HEK293 (cell line): Measurements from ENCODE around the gene ANKRD50.

ENCODE experiments used
- CTCF ChIA-PET: fragments of 350-600 bp; formaldehyde crosslinking; extraction: SDS; loops from one replicate; lab custom pipeline; 2021; ENCODE audit warnings: antibody characterized with exemption; lab: Yijun Ruan, JAX
- POLR2A ChIA-PET: fragments of 300-600 bp; formaldehyde crosslinking; extraction: SDS; loops from one replicate; lab custom pipeline; 2020; ENCODE audit warnings: antibody characterized with exemption, inconsistent platforms; lab: Yijun Ruan, JAX
- H3K27ac ChIP-seq: fragments of 200-500 bp; sonication (Bioruptor generic); 2 replicates; pipeline ENCODE4 v1.5.1; 2014; ENCODE audit warnings: low read depth, low read length, control low read depth, inconsistent platforms; ENCODE audit errors: extremely low read depth
- H3K36me3 ChIP-seq, 2 experiments: fragments of 200-500 bp in 1 of 2; sonication (Bioruptor generic) in 1 of 2; 1 replicate in 1 of 2; 2 replicates in 1 of 2; pipeline ENCODE4 v1.5.1; 2014 to 2017; ENCODE audit warnings: inconsistent platforms in 2 of 2, low read length in 2 of 2; ENCODE audit not compliant: control insufficient read depth in 2 of 2, insufficient read depth in 1 of 2
- H3K4me1 ChIP-seq: fragments of 200-500 bp; sonication (Bioruptor generic); 2 replicates; pipeline ENCODE4 v1.5.1; 2014; ENCODE audit warnings: mild to moderate bottlenecking, low read length, inconsistent platforms; ENCODE audit not compliant: control insufficient read depth, insufficient read depth
- H3K4me3 ChIP-seq: 2 replicates; pipeline ENCODE4 v1.5.1; 2011; ENCODE audit warnings: low read depth, mild to moderate bottlenecking, control low read depth, low read length, moderate library complexity
- H3K9me3 ChIP-seq: fragments of 200-500 bp; sonication (Bioruptor generic); 2 replicates; pipeline ENCODE4 v1.5.1; 2014; ENCODE audit warnings: low read depth, low read length, inconsistent platforms; ENCODE audit not compliant: control insufficient read depth, insufficient read depth
- CTCF ChIP-seq: fragments of 450-650 bp; formaldehyde crosslinking; IDR thresholded peaks from 2 replicates; pipeline ENCODE4 v1.5.1; 2016; ENCODE audit warnings: missing biosample characterization, missing genetic modification characterization
- EGR2 ChIP-seq: fragments of 450-650 bp; formaldehyde crosslinking; IDR thresholded peaks from 2 replicates; pipeline ENCODE4 v1.5.1; 2016; ENCODE audit warnings: low read depth, missing biosample characterization, missing genetic modification characterization
- ZBTB20 ChIP-seq: fragments of 450-650 bp; formaldehyde crosslinking; IDR thresholded peaks from 2 replicates; pipeline ENCODE4 v1.5.1; 2016; ENCODE audit warnings: missing biosample characterization, missing genetic modification characterization
- ZBTB21 ChIP-seq: fragments of 450-650 bp; formaldehyde crosslinking; IDR thresholded peaks from 2 replicates; pipeline ENCODE4 v1.5.1; 2017; ENCODE audit warnings: missing biosample characterization, missing genetic modification characterization
- ZBTB7A ChIP-seq: fragments of 450-650 bp; formaldehyde crosslinking; IDR thresholded peaks from 2 replicates; pipeline ENCODE4 v1.5.1; 2016; ENCODE audit warnings: low read depth, missing biosample characterization, missing genetic modification characterization
- ZEB2 ChIP-seq: fragments of 450-650 bp; formaldehyde crosslinking; IDR thresholded peaks from 2 replicates; pipeline ENCODE4 v1.5.1; 2016; ENCODE audit warnings: missing biosample characterization, missing genetic modification characterization
- ZNF146 ChIP-seq: fragments of 450-650 bp; formaldehyde crosslinking; IDR thresholded peaks from 2 replicates; pipeline ENCODE4 v1.5.1; 2016; ENCODE audit warnings: missing biosample characterization, missing genetic modification characterization
- ZNF155 ChIP-seq: fragments of 450-650 bp; formaldehyde crosslinking; IDR thresholded peaks from 2 replicates; pipeline ENCODE4 v1.5.1; 2016; ENCODE audit warnings: missing biosample characterization, missing genetic modification characterization
- ZNF157 ChIP-seq: fragments of 450-650 bp; formaldehyde crosslinking; IDR thresholded peaks from 2 replicates; pipeline ENCODE4 v1.5.1; 2016; ENCODE audit warnings: missing biosample characterization, missing genetic modification characterization
- ZNF174 ChIP-seq: fragments of 450-650 bp; formaldehyde crosslinking; IDR thresholded peaks from 2 replicates; pipeline ENCODE4 v1.5.0; 2017; ENCODE audit warnings: missing biosample characterization, mild to moderate bottlenecking, missing genetic modification characterization
- ZNF211 ChIP-seq: fragments of 450-650 bp; formaldehyde crosslinking; IDR thresholded peaks from 2 replicates; pipeline ENCODE4 v1.5.1; 2016; ENCODE audit warnings: low read depth, missing biosample characterization, missing genetic modification characterization
- ZNF214 ChIP-seq: fragments of 450-650 bp; formaldehyde crosslinking; IDR thresholded peaks from 2 replicates; pipeline ENCODE4 v1.5.1; 2017; ENCODE audit warnings: missing biosample characterization, mild to moderate bottlenecking, missing genetic modification characterization, borderline replicate concordance
- ZNF221 ChIP-seq: fragments of 450-650 bp; formaldehyde crosslinking; IDR thresholded peaks from 2 replicates; pipeline ENCODE4 v1.5.1; 2017; ENCODE audit warnings: missing biosample characterization, missing genetic modification characterization, borderline replicate concordance
- ZNF239 ChIP-seq: fragments of 450-650 bp; formaldehyde crosslinking; IDR thresholded peaks from 2 replicates; pipeline ENCODE4 v1.5.1; 2016; ENCODE audit warnings: missing biosample characterization, missing genetic modification characterization
- ZNF248 ChIP-seq: fragments of 450-650 bp; formaldehyde crosslinking; IDR thresholded peaks from 2 replicates; pipeline ENCODE4 v1.5.1; 2017; ENCODE audit warnings: missing biosample characterization, missing genetic modification characterization
- ZNF292 ChIP-seq: fragments of 450-650 bp; formaldehyde crosslinking; IDR thresholded peaks from 2 replicates; pipeline ENCODE4 v1.5.1; 2016; ENCODE audit warnings: low read depth, missing biosample characterization, missing genetic modification characterization, borderline replicate concordance
- ZNF335 ChIP-seq: fragments of 450-650 bp; formaldehyde crosslinking; conservative IDR thresholded peaks from 2 replicates; pipeline ENCODE4 v1.5.1; 2016; ENCODE audit warnings: missing biosample characterization, missing genetic modification characterization
- ZNF549 ChIP-seq: fragments of 450-650 bp; IDR thresholded peaks from 2 replicates; pipeline ENCODE4 v1.5.1; 2018; ENCODE audit warnings: missing biosample characterization, missing genetic modification characterization, mild to moderate bottlenecking, inconsistent platforms, moderate library complexity
- ZNF558 ChIP-seq: fragments of 450-650 bp; formaldehyde crosslinking; IDR thresholded peaks from 2 replicates; pipeline ENCODE4 v1.5.1; 2016; ENCODE audit warnings: missing biosample characterization, missing genetic modification characterization
- ZNF624 ChIP-seq: fragments of 450-650 bp; formaldehyde crosslinking; IDR thresholded peaks from 2 replicates; pipeline ENCODE4 v1.5.1; 2017; ENCODE audit warnings: missing biosample characterization, missing genetic modification characterization
- ZNF707 ChIP-seq: fragments of 450-650 bp; formaldehyde crosslinking; IDR thresholded peaks from 2 replicates; pipeline ENCODE4 v1.5.1; 2016; ENCODE audit warnings: missing biosample characterization, missing genetic modification characterization
- ZSCAN30 ChIP-seq: fragments of 450-650 bp; IDR thresholded peaks from 2 replicates; pipeline ENCODE4 v1.5.1; 2018; ENCODE audit warnings: missing biosample characterization, mild to moderate bottlenecking, missing genetic modification characterization, moderate library complexity
- ZSCAN5A ChIP-seq: fragments of 450-650 bp; formaldehyde crosslinking; IDR thresholded peaks from 2 replicates; pipeline ENCODE4 v1.5.1; 2016; ENCODE audit warnings: missing biosample characterization, missing genetic modification characterization
- TF ChIP-seq, protein P1 (sequence below): fragments of 450-650 bp; formaldehyde crosslinking; IDR thresholded peaks from 2 replicates; pipeline ENCODE4 v1.5.1; 2017; ENCODE audit warnings: missing biosample characterization, mild to moderate bottlenecking, missing genetic modification characterization, moderate library complexity
- TF ChIP-seq, protein P2 (sequence below): fragments of 450-650 bp; formaldehyde crosslinking; IDR thresholded peaks from 2 replicates; pipeline ENCODE4 v1.5.1; 2016; ENCODE audit warnings: missing biosample characterization, missing genetic modification characterization
- TF ChIP-seq, protein P3 (sequence below): fragments of 450-650 bp; formaldehyde crosslinking; IDR thresholded peaks from 2 replicates; pipeline ENCODE4 v1.5.1; 2017; ENCODE audit warnings: missing biosample characterization, missing genetic modification characterization

ANKRD50 gene

GRCh38 chr4:124686279-124686678 is 26.3 kb downstream of the ANKRD50 start:
- H3K36me3 ChIP-seq: no peaks in the 10 kb centered on the region
- H3K9me3 ChIP-seq: no peaks in the 10 kb centered on the region
- H3K4me3 ChIP-seq: no peak overlapping the region
- no peak overlapping the region for H3K27ac ChIP-seq
- no peaks in the 10 kb centered on the region for H3K4me1 ChIP-seq
- POLR2A ChIA-PET: no interaction called here
- TF ChIP-seq ZNF239 (no peak), ZSCAN5A (tag by site-specific recombination) (no peak), ZNF146 (tag by site-specific recombination) (no peak), ZNF549 (no peak), ZNF248 (tag by site-specific recombination) (no peak), ZNF211 (tag by site-specific recombination) (no peak), ZNF624 (tag by site-specific recombination) (no peak), ZBTB7A (no peak), ZNF335 (tag by site-specific recombination) (no peak)
- CTCF ChIA-PET: no interaction called here

GRCh38 chr4:124685851-124686250 is 26.7 kb downstream of the ANKRD50 start:
- Histone ChIP-seq H3K9me3 (no peaks in the 10 kb centered on the region), H3K4me1 (no peaks in the 10 kb centered on the region), H3K36me3 (no peaks in the 10 kb centered on the region), H3K27ac (no peak overlapping the region), H3K4me3 (no peak overlapping the region)
- TF ChIP-seq, protein P1, sequence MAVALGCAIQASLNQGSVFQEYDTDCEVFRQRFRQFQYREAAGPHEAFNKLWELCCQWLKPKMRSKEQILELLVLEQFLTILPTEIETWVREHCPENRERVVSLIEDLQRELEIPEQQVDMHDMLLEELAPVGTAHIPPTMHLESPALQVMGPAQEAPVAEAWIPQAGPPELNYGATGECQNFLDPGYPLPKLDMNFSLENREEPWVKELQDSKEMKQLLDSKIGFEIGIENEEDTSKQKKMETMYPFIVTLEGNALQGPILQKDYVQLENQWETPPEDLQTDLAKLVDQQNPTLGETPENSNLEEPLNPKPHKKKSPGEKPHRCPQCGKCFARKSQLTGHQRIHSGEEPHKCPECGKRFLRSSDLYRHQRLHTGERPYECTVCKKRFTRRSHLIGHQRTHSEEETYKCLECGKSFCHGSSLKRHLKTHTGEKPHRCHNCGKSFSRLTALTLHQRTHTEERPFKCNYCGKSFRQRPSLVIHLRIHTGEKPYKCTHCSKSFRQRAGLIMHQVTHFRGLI (tag by site-specific recombination): no peak
- no peak for TF ChIP-seq ZNF292 (tag by site-specific recombination)
- TF ChIP-seq EGR2 (tag by site-specific recombination): no peak
- no peak for TF ChIP-seq ZNF558 (tag by site-specific recombination)
- TF ChIP-seq ZSCAN30 (tag by site-specific recombination): no peak
- no peak for TF ChIP-seq ZEB2 (tag by site-specific recombination)
- TF ChIP-seq, protein P2, sequence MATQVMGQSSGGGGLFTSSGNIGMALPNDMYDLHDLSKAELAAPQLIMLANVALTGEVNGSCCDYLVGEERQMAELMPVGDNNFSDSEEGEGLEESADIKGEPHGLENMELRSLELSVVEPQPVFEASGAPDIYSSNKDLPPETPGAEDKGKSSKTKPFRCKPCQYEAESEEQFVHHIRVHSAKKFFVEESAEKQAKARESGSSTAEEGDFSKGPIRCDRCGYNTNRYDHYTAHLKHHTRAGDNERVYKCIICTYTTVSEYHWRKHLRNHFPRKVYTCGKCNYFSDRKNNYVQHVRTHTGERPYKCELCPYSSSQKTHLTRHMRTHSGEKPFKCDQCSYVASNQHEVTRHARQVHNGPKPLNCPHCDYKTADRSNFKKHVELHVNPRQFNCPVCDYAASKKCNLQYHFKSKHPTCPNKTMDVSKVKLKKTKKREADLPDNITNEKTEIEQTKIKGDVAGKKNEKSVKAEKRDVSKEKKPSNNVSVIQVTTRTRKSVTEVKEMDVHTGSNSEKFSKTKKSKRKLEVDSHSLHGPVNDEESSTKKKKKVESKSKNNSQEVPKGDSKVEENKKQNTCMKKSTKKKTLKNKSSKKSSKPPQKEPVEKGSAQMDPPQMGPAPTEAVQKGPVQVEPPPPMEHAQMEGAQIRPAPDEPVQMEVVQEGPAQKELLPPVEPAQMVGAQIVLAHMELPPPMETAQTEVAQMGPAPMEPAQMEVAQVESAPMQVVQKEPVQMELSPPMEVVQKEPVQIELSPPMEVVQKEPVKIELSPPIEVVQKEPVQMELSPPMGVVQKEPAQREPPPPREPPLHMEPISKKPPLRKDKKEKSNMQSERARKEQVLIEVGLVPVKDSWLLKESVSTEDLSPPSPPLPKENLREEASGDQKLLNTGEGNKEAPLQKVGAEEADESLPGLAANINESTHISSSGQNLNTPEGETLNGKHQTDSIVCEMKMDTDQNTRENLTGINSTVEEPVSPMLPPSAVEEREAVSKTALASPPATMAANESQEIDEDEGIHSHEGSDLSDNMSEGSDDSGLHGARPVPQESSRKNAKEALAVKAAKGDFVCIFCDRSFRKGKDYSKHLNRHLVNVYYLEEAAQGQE (tag by site-specific recombination): no peak
- TF ChIP-seq ZBTB20 (tag by site-specific recombination): no peak
- TF ChIP-seq ZBTB21: no peak
- TF ChIP-seq ZNF707 (tag by site-specific recombination): no peak
- no peak for TF ChIP-seq CTCF (tag by site-specific recombination)
- no peak for TF ChIP-seq ZNF157 (tag by site-specific recombination)
- TF ChIP-seq ZNF214: no peak
- no peak for TF ChIP-seq ZNF174 (tag by site-specific recombination)
- TF ChIP-seq, protein P3, sequence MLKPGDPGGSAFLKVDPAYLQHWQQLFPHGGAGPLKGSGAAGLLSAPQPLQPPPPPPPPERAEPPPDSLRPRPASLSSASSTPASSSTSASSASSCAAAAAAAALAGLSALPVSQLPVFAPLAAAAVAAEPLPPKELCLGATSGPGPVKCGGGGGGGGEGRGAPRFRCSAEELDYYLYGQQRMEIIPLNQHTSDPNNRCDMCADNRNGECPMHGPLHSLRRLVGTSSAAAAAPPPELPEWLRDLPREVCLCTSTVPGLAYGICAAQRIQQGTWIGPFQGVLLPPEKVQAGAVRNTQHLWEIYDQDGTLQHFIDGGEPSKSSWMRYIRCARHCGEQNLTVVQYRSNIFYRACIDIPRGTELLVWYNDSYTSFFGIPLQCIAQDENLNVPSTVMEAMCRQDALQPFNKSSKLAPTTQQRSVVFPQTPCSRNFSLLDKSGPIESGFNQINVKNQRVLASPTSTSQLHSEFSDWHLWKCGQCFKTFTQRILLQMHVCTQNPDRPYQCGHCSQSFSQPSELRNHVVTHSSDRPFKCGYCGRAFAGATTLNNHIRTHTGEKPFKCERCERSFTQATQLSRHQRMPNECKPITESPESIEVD (tag by site-specific recombination): no peak
- no peak for TF ChIP-seq ZNF221 (tag by site-specific recombination)
- no peak for TF ChIP-seq ZNF155 (tag by site-specific recombination)
- CTCF ChIA-PET: no interaction called here
- POLR2A ChIA-PET: no interaction called here
